ENCODE results near the gene NTNG1.
A peak's percentile ranks its signal among the peaks of the same experiment; 100 is the strongest.

NTNG1 gene

GRCh38 chr1:107451715-107452114, 310.9 kb downstream of the NTNG1 start:
- Histone ChIP-seq H2AFZ (no peak overlapping the region), H3K36me3 (ENCODE audit: control insufficient read depth, insufficient read depth, low read length) (no peaks in the 10 kb centered on the region), H3K4me1 (no peaks in the 10 kb centered on the region), H3K79me2 (no peaks in the 10 kb centered on the region), H3K9ac (no peak overlapping the region), H3K4me3 (ENCODE audit: low read depth, low read length) (no peak overlapping the region), H3K4me2 (ENCODE audit: low read length) (no peak overlapping the region), H3K27me3 (ENCODE audit: control insufficient read depth, insufficient read depth, low read length) (no peaks in the 10 kb centered on the region), H3K27ac (no peak overlapping the region), H3K9me3 (ENCODE audit: control insufficient read depth, low read length) (no peaks in the 10 kb centered on the region)
- TF ChIP-seq, protein P1, sequence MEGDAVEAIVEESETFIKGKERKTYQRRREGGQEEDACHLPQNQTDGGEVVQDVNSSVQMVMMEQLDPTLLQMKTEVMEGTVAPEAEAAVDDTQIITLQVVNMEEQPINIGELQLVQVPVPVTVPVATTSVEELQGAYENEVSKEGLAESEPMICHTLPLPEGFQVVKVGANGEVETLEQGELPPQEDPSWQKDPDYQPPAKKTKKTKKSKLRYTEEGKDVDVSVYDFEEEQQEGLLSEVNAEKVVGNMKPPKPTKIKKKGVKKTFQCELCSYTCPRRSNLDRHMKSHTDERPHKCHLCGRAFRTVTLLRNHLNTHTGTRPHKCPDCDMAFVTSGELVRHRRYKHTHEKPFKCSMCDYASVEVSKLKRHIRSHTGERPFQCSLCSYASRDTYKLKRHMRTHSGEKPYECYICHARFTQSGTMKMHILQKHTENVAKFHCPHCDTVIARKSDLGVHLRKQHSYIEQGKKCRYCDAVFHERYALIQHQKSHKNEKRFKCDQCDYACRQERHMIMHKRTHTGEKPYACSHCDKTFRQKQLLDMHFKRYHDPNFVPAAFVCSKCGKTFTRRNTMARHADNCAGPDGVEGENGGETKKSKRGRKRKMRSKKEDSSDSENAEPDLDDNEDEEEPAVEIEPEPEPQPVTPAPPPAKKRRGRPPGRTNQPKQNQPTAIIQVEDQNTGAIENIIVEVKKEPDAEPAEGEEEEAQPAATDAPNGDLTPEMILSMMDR (IDR thresholded peaks at IDR 0.05): no peak

GRCh38 chr1:107454791-107455190, 314.0 kb downstream of the NTNG1 start:
- Histone ChIP-seq H3K4me3 (ENCODE audit: low read depth, low read length) (no peak overlapping the region), H3K27ac (no peak overlapping the region), H3K79me2 (no peaks in the 10 kb centered on the region), H3K36me3 (ENCODE audit: control insufficient read depth, insufficient read depth, low read length) (no peaks in the 10 kb centered on the region), H3K4me1 (no peaks in the 10 kb centered on the region), H3K27me3 (ENCODE audit: control insufficient read depth, insufficient read depth, low read length) (no peaks in the 10 kb centered on the region), H3K9me3 (ENCODE audit: control insufficient read depth, low read length) (no peaks in the 10 kb centered on the region), H3K4me2 (ENCODE audit: low read length) (no peak overlapping the region), H3K9ac (no peak overlapping the region), H2AFZ (no peak overlapping the region)
- TF ChIP-seq, protein P1 (IDR thresholded peaks at IDR 0.05): no peak

- Histone ChIP-seq H3K9me3 (ENCODE audit: control insufficient read depth, low read length) (no peaks in the 10 kb centered on the region), H3K4me1 (no peaks in the 10 kb centered on the region), H3K27ac (no peak overlapping the region), H3K9ac (no peak overlapping the region), H3K4me2 (ENCODE audit: low read length) (no peak overlapping the region), H2AFZ (no peak overlapping the region), H3K79me2 (no peaks in the 10 kb centered on the region), H3K4me3 (ENCODE audit: low read depth, low read length) (no peak overlapping the region), H3K27me3 (ENCODE audit: control insufficient read depth, insufficient read depth, low read length) (no peaks in the 10 kb centered on the region), H3K36me3 (ENCODE audit: control insufficient read depth, insufficient read depth, low read length) (no peaks in the 10 kb centered on the region)
- TF ChIP-seq, protein P1 (IDR thresholded peaks at IDR 0.05): no peak
These were observed 317.1 kb downstream of the NTNG1 start for GRCh38 chr1:107457989-107458388.

DNA sequence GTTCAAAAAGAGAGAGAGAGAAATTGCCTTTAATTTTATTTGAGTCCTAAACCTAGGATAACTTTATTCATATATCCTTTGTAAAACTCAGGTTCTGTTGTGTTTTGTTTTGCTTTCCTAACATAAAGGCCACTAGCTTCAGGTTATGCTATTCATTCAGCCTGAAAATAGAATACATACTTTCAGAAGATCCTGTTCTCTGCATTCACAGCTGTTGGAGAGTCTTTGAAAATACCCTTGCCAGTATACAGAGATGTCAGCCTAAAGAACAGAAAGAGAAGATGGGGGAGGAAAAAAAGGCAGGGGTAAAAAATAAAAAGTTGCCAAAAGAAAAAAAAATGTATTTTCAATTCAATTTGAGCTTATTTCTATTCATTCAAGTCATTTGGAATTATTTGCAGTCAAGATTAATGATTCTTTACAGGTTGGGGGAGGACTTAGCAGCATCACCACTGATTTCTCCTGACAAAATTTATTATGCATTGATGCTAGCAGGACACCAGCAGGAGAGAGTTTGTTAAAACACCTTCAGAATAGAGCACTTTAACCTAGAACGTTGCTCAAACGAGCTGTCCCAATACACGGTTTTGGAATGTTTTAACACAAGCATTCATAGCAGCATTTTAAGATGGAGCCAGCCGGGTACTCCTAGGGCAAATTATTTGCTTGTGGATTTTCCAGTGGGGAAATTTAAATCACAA, 318.5 kb downstream of the NTNG1 start:
- TF ChIP-seq, protein P1 (IDR thresholded peaks at IDR 0.05): no peak
- no peaks in the 10 kb centered on the region for H3K27me3 ChIP-seq (ENCODE audit: control insufficient read depth, insufficient read depth, low read length)
- no peak overlapping the region for H3K4me3 ChIP-seq (ENCODE audit: low read depth, low read length)
- peak overlapping the region; percentile 69 for H2AFZ ChIP-seq
- H3K9ac ChIP-seq: no peak overlapping the region
- H3K4me1 ChIP-seq: no peaks in the 10 kb centered on the region
- H3K27ac ChIP-seq: no peak overlapping the region
- H3K79me2 ChIP-seq: no peaks in the 10 kb centered on the region
- H3K9me3 ChIP-seq (ENCODE audit: control insufficient read depth, low read length): no peaks in the 10 kb centered on the region
- H3K4me2 ChIP-seq (ENCODE audit: low read length): no peak overlapping the region
- H3K36me3 ChIP-seq (ENCODE audit: control insufficient read depth, insufficient read depth, low read length): no peaks in the 10 kb centered on the region

DNA sequence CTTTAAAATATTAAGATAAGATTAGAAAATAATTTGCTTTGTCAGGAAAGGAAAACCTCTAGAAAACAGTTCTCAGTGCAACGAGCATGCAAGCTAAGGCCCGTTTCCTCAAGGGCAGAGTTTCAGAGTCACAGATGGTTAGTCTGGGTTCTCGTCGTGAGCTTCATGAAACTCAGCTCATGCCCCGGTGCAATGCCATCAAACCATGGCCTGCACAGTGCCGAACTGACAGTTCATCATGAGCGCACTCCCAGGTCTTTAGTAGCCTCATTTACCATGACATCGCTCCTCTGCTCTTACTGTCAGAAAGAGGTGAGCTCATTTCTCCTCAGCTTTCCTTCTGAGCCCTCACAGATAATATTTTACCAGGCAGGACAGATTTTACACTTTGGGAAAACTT, 319.2 kb downstream of the NTNG1 start:
- Histone ChIP-seq H3K4me1 (no peaks in the 10 kb centered on the region), H3K36me3 (ENCODE audit: control insufficient read depth, insufficient read depth, low read length) (no peaks in the 10 kb centered on the region), H3K27me3 (ENCODE audit: control insufficient read depth, insufficient read depth, low read length) (no peaks in the 10 kb centered on the region), H3K9ac (no peak overlapping the region), H3K4me2 (ENCODE audit: low read length) (no peak overlapping the region), H3K79me2 (no peaks in the 10 kb centered on the region), H3K9me3 (ENCODE audit: control insufficient read depth, low read length) (no peaks in the 10 kb centered on the region), H3K4me3 (ENCODE audit: low read depth, low read length) (no peak overlapping the region), H2AFZ (peak overlapping the region; percentile 69), H3K27ac (no peak overlapping the region)
- TF ChIP-seq, protein P1 (IDR thresholded peaks at IDR 0.05): no peak
